ENCODE data around the gene SAE1.
"Not testable (repeated sequence)": the region's sequence is repeated elsewhere in the genome, so short reads cannot be mapped to it uniquely, and the experiment has no call there.

The SAE1 gene

GRCh38 chr19:47130589-47131227 lies at the start of gene SAE1:
Gene SAE1 (plus strand): TSS chr19:47130835. CDS start chr19:47130931, 96 bp downstream.
- peak; percentile 97 for DNase-seq

- no peak for DNase-seq
Measured at GRCh38 chr19:47081095-47081494, 49.5 kb upstream of the SAE1 start.

GRCh38 chr19:47082493-47082892 lies 48.1 kb upstream of the SAE1 start:
- DNase-seq: no peak

- no peak for DNase-seq
Measured at GRCh38 chr19:47084879-47085439, 45.7 kb upstream of the SAE1 start.

- DNase-seq: no peak
Measured at GRCh38 chr19:47086280-47086679, 44.4 kb upstream of the SAE1 start.

GRCh38 chr19:47089767-47090350 lies 40.8 kb upstream of the SAE1 start:
- no peak for DNase-seq

- no peak for DNase-seq
Measured at GRCh38 chr19:47093254-47093653, 37.4 kb upstream of the SAE1 start.

- no peak for DNase-seq
Measured at GRCh38 chr19:47093841-47094240, 36.8 kb upstream of the SAE1 start.

- DNase-seq: peak; percentile 44
Measured at GRCh38 chr19:47094557-47095475, 35.8 kb upstream of the SAE1 start.

GRCh38 chr19:47095476-47096099 lies 35.0 kb upstream of the SAE1 start:
- no peak for DNase-seq

GRCh38 chr19:47096100-47096704 lies 34.4 kb upstream of the SAE1 start:
- no peak for DNase-seq

- DNase-seq: no peak
Measured at GRCh38 chr19:47096721-47097120, 33.9 kb upstream of the SAE1 start.

- no peak for DNase-seq
Measured at GRCh38 chr19:47097396-47098201, 33.0 kb upstream of the SAE1 start.

GRCh38 chr19:47098608-47099007 lies 32.0 kb upstream of the SAE1 start:
- DNase-seq: no peak

GRCh38 chr19:47099576-47100050 lies 31.0 kb upstream of the SAE1 start:
- DNase-seq: no peak

- DNase-seq: no peak
Measured at GRCh38 chr19:47100290-47100689, 30.3 kb upstream of the SAE1 start.

GRCh38 chr19:47101116-47101515 lies 29.5 kb upstream of the SAE1 start:
- DNase-seq: not testable (repeated sequence)

- DNase-seq: no peak
Measured at GRCh38 chr19:47102346-47103060, 28.1 kb upstream of the SAE1 start.

GRCh38 chr19:47104680-47105079 lies 26.0 kb upstream of the SAE1 start:
- no peak for DNase-seq

- DNase-seq: no peak
Measured at GRCh38 chr19:47105874-47106273, 24.8 kb upstream of the SAE1 start.

GRCh38 chr19:47106821-47107201 lies 23.8 kb upstream of the SAE1 start:
- no peak for DNase-seq
